ENCODE data around the gene FOXD1.

The FOXD1 gene

DNA sequence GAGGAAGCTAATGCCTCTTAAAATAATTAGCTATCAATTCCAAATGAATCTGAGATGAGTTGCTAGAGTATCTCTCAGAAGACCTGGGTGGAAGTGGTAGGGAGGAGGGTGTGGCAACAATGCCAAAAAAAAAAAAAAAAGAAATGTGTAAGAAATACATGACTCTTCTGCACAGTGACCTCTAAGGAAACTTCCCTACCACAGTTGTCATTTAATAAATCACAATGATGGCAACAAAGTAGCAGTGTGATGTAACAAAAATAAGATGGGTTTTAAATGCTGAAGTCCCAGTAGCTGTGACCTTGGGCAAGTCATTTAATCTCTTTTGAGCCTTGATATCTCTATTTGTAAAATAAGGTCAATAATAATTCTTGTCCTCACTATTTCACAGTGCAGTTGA is 7.2 kb downstream of the FOXD1 start:
- DNase-seq (ENCODE audit: low read depth, low spot score) = no peak

DNA sequence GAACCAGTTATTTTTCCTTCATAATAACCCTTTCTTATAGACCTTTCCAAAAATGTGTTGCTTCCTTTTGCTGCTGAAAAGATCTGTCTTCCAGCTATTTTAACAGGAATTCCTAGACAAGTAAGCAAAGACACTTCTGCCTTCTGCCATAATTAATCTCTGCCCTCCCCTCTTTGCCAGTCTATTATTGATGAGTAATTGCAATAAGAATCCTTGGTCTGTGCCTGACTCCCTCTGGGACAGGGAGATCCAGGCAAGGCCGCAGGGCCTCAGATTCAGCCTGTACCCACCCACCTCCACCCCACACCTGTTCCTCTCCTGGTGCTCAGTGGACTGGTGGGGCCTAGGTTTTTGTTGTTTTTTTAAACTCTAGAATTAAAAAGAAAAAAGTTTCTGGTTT is 8.3 kb downstream of the FOXD1 start:
- no peak for DNase-seq (ENCODE audit: low read depth, low spot score)

- no peak for DNase-seq (ENCODE audit: low read depth, low spot score)
These were observed 9.7 kb downstream of the FOXD1 start for GRCh38 chr5:73438645-73439470.

- peak; percentile 33 for DNase-seq (ENCODE audit: low read depth, low spot score)
These were observed 10.6 kb downstream of the FOXD1 start for GRCh38 chr5:73437777-73438644.

DNA sequence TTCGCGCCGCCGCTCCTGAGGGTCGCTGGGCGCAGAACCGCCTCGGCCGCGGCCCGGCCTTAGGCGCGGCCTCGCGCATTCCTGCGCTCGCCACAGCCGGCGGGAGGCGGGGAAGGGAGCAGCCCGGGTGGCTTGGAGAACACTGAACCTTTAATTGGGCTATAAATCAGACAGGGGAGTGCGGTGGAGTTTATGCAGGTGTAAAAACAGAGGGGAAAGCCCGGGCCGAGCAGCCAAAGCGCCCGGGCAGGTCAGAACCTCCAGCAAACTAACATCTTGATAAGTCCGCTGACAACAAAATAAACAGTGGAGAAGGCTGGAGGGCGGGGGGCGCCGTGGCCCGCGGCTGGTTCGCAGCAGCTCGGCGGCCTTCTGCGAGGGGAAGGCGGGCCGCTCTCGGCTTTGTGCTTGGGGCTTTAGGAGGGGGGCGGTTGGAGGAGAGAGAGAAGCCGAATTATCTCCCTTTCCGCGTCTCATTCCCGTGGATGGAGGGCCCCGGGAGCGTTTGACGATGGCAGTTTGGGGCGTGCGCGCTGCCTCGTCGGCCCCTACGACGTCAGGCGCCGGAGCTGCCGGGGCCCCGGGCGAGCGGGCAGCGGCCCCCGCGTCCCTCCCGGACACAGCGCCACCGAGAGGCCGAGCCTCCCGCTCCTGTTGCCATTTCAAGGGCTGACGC is 11.3 kb downstream of the FOXD1 start:
- DNase-seq (ENCODE audit: low read depth, low spot score) = peak; percentile 88

- peak; percentile 46 for DNase-seq (ENCODE audit: low read depth, low spot score)
These were observed 12.0 kb downstream of the FOXD1 start for GRCh38 chr5:73436535-73437100.

DNA sequence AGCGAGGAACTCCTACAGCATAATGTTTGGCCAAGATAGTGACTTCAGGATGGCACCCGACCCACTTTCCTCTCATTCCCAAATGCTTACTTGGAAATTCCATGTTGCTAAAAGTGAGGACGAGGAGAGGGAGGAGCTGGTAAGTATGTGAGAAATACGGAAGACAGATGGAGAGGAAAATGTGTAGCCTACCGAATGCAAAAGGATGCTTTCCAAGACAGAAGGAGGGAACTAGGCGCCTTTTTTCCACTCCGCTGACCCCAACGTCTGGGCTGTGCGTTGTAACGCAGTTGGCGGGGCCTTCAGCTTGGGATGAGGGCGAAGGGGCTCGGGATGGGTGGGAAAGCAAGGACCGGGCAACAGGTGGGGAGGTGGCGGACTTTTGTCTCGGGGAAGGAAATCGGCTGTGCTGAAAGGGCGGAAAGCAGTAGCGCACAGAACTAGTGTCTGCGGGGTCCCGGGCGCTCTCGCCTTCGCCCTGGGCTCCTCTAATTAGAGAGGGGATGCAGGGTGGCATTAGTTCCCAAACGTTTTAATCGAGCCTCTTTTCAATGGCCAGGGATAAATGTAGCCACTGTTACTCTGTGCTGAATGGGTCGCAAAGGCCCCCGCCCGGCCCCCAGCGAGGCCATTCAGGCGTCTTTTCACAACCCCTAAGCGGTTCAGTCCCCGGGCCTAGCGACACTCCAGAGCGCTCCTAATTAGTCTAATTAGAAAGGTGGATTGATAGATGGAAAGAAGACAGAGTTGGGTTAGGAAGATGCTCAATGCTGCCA is 12.6 kb downstream of the FOXD1 start:
- no peak for DNase-seq (ENCODE audit: low read depth, low spot score)

DNA sequence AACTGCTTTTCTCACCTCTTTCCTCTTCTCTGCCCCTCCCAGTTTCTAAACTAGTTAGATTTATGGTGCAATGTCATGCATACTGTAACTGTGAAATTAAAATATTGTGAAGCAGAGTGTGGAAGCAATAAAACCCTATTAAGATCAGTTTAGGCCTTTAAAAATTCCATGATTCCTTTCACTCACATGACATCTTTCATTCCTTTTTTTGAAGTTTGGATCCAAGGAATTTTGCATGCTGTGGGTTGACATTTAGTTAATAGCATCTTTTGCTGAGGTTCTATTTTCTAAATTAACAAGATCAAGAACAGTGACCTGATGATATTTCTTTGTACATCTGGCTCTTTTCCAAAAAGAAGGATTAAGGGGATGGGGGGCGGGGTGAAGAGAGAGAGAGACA is 13.7 kb downstream of the FOXD1 start:
- DNase-seq (ENCODE audit: low read depth, low spot score) = no peak

- DNase-seq (ENCODE audit: low read depth, low spot score) = no peak
These were observed 14.1 kb downstream of the FOXD1 start for GRCh38 chr5:73434461-73434860.

- DNase-seq (ENCODE audit: low read depth, low spot score) = no peak
These were observed 14.6 kb downstream of the FOXD1 start for GRCh38 chr5:73433982-73434342.

- DNase-seq (ENCODE audit: low read depth, low spot score) = no peak
These were observed 15.2 kb downstream of the FOXD1 start for GRCh38 chr5:73433272-73433981.

- no peak for DNase-seq (ENCODE audit: low read depth, low spot score)
These were observed 17.2 kb downstream of the FOXD1 start for GRCh38 chr5:73431204-73431851.

- no peak for DNase-seq (ENCODE audit: low read depth, low spot score)
These were observed 22.5 kb downstream of the FOXD1 start for GRCh38 chr5:73426034-73426433.

- peak; percentile 48 for DNase-seq (ENCODE audit: low read depth, low spot score)
These were observed 24.0 kb downstream of the FOXD1 start for GRCh38 chr5:73424556-73424977.

DNA sequence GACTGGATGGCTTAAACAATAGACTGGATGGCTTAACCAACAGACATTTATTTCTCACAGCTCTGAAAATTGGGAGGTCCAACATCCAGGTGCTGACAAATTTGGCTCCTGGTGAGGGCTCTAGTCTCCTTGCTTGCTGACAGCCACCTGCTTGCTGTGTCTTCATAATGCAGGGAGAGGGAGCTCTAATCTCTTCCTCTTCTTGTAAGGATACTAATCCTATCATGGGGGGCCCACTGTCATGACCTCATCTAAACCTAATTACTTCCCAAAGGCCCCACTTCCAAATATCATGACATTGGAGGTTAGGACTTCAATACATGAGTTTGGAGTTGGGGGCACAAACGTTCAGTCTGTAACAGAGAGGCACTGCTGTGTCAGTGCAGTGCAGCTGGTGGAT is 26.4 kb downstream of the FOXD1 start:
- no peak for DNase-seq (ENCODE audit: low read depth, low spot score)

- no peak for DNase-seq (ENCODE audit: low read depth, low spot score)
These were observed 27.9 kb downstream of the FOXD1 start for GRCh38 chr5:73420666-73421065.

DNA sequence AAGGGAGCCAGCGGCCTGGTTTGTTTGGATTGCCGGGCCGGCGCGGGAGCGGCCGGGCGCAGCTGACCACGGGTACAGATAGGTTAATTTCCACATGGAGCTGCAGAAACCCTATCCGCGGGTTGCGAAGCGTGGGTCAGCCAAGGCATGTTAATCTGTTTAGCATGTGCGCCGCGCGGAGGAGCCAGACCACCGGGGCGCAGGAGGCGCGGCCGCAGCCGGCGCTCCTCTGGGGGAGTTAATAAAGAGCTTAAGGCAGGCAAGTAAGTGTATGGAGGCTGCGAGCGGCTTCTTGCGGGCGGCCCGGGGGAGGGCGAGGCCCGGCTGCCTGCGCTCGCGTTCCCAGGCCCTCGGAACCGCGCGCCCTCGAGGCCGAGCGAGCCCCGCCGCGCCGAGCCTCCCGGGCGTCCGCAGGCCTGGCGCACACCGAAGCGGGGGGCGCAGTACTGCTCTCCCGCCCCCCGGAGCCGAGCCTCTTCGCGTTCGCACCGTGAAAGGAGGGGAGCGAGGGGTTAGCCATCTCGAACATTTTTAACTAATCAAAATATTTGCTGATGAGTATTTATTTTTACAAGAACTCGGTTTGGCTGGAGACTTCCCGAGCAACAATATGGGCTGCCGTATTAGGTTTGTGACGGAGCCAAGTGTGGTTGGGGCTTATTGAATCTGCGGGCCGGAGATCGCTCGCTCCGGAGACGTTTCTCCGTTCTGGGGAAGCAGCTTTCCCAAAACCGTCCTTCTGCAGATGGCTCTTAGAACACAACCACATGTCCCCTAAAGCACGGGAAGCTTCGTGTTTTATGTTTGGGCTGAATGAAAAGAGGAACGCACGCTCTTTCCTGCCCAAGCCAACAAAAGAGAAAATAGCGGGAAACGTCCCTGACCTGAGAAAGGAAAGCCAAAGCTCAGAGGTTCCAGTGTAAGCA is 28.8 kb downstream of the FOXD1 start:
- DNase-seq (ENCODE audit: low read depth, low spot score) = peak; percentile 89

DNA sequence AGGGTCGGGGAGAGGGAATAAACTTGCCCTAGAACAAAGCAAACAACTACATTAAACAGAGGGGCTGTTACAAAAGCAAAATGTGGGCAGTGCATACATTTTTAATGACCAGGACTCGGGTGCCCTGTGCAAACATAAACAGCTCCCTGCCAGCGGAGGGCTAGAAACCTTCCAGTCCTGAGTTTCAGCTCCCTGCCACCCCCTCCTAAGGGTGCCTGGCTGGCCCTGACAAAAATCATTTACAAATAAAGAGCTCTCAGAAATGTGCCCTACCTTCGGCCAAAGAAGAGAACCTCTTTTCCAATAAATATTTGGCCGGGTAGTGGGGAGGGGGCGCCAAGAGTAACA is 29.5 kb downstream of the FOXD1 start:
- DNase-seq (ENCODE audit: low read depth, low spot score) = no peak

DNA sequence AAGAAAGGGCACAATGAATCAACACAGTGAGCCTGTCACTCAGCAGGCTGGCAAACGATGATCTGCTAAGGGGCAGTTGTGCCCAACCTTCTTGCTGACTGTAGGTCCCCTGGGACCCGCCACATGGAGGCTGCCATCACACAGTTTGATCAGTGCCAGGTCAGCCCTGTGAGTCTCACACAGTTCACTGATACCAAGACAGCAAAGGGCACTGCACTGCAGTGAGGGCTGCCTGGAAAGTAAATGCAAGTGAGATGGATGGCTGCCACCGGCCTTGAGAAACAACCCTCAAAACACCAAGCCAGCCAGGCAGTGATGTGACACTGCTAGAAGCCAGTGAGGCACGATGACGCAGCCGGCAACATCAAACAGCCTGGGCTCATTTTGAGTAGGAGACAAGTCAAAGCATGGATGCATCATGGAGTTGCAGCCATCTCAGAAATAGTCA is 30.3 kb downstream of the FOXD1 start:
- peak; percentile 64 for DNase-seq (ENCODE audit: low read depth, low spot score)

All from astrocyte of the hippocampus (primary cell).